Testis (tissue), 2 donors: ENCODE results near the gene KRT81.

ENCODE experiments used
- CTCF ChIP-seq, 3 experiments: fragments of 450-650 bp in 2 of 3; fragments of 200-600 bp in 1 of 3; sonication (generic) in 1 of 3; IDR thresholded peaks; one replicate each; pipeline ENCODE4 v1.5.1; 2016 to 2019; ENCODE audit warnings: antibody characterized with exemption in 3 of 3, mild to moderate bottlenecking in 2 of 3, moderate library complexity in 1 of 3
- POLR2A ChIP-seq: fragments of 450-650 bp; IDR thresholded peaks from one replicate; pipeline ENCODE4 v1.6.1; 2017; ENCODE audit warnings: antibody characterized with exemption, mild to moderate bottlenecking, moderate library complexity

GRCh38 chr12:52336641-52337040 is 45.3 kb upstream of the KRT81 start:
- no peak for TF ChIP-seq CTCF (IDR thresholded peaks at IDR 0.05)
- TF ChIP-seq POLR2A, result no peak
